Activated CD8-positive, alpha-beta memory T cell treated with anti-CD3 and anti-CD28 coated beads for 24 hours (primary cell): ENCODE results near the gene CCT8.
A peak's percentile ranks its signal among the peaks of the same experiment; 100 is the strongest.

ENCODE experiments used
- DNase-seq: peaks from one replicate; pipeline ENCODE4 v3.0.0-alpha.2; 2020

The CCT8 gene

DNA sequence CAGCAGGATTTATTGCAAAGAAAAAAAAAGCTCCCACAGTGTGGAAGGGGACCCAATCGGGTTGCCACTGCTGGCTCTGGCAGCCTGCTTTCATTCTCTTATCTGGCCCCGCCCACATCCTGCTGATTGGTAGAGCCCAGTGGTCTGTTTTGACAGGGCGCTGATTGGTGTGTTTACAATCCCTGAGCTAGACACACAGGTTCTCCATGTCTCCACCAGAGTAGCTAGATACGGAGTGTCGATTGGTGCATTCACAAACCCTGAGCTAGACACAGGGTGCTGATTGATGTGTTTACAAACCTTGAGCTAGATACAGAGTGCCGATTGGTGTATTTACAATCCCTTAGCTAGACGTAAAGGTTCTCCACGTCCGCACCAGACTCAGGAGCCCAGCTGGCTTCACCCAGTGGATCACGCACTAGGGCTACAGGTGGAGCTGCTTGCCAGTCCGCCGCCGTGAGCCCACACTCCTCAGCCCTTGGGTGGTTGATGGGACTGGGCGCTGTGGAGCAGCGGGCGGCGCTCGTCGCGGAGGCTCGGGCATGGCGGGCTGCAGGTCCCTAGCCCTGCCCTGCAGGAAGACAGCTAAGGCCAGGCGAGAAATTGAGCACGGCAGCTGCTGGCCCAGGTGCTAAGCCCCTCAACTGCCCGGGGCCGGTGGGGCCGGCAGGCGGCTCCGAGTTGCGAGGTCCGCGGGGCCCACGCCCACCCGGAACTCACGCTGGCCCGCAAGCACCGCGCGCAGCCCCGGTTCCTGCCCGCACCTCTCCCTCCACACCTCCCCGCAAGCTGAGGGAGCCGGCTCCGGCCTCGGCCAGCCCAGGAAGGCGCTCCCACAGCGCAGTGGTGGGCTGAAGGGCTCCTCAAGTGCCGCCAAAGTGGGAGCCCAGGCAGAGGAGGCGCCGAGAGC, 3.5 kb upstream of the CCT8 start:
- peak; percentile 82 for DNase-seq

DNA sequence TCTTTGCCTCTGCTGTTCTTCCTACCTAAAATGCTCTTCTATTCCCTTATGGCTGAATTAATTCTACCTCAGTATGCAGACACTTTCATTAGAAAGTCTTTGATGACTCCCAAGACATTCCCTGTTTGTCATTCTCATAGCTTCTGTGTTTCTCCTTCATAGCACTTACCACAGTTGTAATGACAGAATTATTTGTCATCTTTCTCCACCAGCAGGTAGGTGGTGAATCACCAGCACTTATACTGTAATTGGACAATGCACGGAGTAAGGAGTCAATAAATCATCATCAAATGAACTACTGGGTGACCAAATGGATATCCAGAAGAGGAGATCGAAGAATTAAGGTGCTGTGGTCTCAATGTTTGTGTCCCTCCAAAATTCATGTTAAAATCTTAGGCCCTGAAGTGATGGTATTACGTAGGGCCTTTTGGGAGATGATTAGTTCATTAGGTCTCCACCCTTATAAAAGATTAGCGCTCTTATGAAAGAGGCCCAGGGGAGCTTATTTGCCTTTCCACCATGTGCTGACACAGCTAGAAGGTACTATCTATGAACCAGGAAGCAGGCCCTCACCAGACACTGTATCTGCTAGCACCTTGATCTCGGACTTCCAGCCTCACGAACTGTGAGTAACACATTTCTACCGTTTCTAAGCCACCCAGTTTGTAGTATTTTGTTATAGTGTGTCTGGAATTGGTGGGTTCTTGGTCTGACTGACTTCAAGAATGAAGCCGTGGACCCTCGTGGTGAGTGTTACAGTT, 2.4 kb upstream of the CCT8 start:
- DNase-seq: no peak

DNA sequence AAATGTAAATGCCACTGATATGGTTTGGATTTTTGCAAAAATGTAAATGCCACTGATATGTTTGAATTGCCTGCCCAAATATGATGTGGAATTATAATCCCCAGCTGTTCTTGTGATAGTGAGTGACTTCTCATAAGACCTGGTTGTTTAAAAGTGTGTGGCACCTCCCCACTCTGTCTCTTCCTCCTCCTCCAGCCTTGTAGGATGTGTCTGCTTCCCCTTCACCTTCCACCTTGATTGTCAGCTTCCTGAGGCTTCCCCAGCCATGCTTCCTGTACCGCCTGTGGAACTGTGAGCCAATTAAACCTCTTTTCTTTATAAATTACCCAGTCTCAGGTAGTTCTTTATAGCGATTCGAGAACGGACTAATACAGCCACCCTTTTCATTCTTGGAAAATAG, 1.3 kb upstream of the CCT8 start:
- DNase-seq: no peak

DNA sequence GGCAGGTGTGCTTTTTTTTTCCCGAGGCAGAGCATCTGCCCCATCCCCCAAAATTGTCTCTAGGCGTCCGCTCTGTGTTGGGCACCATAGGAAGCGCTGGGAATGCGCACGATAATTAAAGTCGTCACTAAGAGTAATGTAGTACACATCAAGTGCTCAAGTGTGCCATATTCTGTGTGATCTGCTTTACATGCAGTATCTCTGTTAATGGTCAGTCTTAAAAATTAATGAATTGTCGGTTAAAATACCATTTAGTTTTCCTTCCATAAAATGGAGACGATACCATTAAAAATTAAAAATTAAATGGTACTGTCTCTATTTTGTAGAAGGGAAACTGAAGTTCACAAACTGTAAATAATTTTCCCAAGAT, 544 bp upstream of the CCT8 start:
- DNase-seq: no peak

DNA sequence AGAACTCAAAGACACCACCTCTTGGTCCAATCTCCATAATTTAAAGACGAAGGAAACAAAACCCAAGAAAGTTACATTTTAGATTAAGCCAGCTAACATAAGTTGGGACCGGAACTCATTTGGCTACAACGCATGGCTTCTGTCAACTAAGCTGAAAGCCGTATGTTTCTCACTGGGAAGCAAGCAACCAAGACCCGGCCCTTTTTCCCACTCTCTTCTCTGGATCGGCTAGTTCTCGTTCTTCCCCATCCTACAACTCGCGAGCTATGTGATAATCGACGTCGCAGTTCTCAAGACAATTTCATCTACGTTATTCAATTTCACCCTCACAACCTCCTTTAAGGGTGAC, 601 bp downstream of the CCT8 start:
- DNase-seq: no peak

DNA sequence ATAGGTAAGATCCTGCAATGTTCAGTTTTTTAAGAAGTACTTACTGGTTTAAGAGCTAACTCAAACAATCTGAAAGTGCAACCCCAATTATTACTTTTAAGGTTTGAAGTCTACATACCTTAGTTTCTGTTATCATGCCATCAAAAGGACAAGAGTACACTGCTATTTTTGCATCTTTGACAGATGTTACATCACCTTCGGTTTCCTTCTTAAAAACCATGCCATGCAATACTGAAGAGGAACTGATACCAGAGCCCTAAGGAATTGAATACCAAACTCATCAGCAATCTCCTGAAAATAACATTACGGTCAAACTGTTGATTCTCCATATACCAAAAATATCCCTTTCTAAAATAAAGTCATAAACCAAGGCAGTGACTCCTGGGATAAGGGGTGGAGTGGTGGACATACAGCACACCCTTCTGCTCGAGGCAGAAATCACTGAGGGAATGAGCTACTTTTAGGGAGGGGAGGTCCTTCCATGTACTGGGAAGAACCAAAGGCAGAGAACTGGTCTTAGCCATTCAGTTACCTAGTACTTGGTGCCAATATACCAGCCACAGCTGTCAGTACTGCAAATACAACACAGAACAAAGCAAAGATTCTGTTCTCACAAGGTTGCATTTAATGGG, 8.5 kb downstream of the CCT8 start:
- DNase-seq: no peak

DNA sequence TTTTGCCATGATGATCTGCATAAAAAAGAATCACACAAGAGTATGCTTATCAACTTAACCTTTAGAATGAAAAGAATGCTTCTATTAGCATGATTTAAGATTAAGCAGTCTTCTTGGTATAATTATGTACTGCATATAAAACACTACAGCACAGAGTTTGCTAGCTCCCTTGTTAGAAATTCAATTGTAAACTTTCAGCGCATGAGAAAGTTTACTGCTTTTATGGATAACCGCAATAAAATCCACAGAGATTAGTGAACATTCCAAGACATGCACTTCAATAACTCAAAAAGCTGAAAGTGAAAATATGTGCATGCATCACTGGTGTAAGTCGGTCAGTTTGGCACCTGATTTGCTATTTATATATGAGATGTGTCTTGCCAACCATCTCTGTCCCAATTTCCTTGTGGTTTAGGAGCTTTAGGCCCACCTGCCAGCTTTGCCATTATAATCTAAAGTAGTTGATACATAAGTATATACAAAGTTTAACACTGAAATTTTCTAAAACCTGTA, 16.9 kb downstream of the CCT8 start:
- no peak for DNase-seq

DNA sequence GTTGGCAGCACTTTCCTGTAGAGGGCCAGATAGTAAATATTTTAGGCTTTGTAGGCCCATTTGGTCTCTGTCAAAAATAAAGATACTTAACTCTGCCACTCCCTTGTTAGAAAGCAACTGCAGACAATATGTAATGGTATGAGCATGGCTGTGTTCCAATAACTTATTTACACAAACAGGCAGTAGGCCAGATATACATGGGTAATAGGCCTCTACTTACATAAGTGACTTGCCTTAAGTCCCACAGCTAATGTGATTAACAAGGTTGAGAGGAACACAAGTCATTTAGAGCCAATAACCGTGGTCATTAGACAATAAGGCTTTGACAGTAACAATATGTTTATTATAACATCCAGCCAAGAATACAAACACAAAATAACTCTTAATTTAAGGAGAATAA, 17.4 kb downstream of the CCT8 start:
- no peak for DNase-seq

DNA sequence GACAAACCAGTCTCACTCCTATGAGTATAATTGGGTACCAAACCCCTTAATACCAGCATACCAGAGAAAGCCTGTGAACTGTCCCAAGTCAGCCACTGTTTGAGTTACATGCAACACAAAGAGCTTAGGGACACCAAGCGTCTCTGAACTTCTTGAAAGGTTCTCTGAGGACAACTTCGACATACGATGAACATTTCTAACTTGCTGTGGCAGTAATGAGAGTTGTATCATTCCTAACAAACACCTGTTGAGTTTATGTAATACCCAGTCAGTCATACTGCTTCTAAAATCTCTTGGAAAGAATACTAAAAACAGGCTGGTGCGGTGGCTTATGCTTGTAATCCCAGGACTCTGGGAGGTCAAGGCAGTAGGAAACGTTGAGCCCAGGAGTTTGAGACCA, 18.4 kb downstream of the CCT8 start:
- no peak for DNase-seq

DNA sequence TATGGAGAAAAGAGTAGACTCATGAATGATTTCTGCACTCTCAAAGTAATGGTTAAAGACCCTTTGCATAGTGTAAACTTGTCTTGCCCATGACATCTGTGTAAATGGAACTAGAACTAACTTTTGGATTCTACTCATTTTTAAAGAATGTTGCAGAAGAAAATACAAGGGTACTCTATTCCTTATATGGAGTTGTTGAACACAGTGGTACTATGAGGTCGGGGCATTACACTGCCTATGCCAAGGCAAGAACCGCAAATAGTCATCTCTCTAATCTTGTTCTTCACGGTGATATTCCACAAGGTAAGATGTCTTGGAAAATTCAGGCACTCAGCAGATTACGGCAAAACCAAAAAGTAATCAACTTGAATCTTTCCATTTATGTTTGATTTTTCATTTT, 19.8 kb downstream of the CCT8 start:
- DNase-seq: no peak

DNA sequence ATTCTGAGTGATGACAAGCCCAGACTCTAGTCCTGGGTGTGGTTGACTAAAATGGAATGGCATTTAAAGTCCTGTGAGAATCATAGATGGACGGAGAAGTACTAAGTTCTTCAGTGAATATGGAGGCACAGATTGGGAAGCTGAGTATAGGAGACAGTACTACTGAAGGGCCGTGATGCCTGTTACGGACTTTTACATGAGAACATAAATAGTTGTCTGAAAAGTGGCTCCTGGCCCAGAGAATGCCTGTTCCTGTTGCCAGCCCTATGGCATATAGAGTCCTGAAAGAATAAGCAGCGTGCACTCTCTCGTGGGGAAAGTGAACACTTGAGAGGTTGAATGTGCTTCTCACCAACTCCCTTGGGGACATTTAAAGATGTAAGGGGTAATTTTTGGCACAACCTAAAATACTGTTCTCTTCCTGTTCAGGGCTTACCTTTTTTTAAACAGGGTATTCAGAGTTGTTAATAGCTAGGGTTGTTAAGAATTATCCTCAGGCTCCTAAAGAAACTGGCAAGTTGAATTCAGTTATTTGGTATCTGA, 20.4 kb downstream of the CCT8 start:
- DNase-seq: no peak

DNA sequence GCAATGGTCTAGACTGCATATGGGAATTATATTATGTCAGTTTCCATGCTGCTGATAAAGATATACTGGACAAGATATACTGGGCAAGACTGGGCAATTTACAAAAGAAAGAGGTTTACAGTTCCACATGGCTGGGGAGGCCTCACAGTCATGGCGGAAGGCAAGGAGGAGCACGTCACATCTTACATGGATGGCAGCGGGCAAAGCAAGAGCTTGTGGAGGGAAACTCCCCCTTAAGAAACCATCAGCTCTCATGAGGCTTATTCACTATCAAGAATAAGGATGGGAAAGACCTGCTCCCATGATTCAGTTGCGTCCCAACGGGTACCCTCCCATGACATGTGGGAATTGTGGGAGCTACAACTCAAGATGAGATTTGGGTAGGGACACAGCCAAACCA, 21.2 kb downstream of the CCT8 start:
- DNase-seq: no peak

DNA sequence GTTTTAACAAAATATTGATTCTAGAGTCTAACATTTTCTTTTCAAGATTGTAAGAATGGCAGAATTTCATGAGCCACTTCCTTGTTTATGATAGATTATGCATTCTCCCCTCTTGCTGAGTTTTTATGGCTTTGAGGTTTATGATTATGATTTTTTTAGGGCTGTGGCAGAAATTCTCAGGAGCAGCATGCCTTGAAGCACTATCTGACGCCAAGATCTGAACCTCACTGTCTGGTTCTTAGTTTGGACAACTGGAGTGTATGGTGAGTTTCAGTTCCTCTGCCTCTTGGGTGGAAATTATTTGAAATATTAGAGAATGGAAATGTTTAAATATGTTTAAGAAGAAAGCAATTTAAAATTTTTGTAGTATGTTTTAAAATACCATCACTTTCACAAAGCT, 38.8 kb downstream of the CCT8 start:
- no peak for DNase-seq

DNA sequence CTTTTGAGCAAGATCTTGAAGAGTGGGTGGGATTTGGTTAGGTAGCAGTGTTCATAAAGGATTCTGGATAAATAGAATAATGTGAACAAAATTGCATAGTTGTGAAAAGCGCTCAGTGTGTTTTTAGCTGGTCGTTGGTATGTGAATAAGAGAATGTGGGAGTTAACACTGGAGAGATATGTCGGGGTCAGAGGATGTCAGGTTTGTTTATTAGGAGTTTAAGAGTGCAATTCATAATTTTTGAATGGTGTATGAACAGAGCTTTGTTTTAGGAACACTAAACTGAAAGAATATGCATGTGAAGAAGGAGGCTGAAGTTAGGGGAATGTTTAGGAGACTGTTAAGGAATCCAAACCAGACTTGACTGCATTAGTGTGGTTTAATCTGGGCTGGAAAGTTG, 39.6 kb downstream of the CCT8 start:
- no peak for DNase-seq

DNA sequence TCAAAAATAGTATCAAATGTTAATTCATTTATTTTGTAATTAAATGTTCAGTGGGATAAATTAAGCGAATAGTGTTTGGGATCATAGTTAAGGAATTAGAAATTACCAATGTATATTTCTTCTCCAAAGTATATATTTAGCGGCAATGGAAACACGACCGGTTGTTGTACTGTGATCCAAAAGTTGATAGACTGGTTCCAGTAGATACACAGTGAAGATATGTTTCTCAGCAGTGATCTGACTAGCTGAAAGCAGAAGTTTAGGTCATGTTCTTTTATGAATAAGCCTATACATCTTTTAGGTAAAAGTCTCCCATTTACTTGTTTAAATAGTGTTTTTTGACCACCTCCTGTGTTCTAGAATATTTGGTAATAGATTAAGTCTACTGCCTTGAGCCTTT, 40.1 kb downstream of the CCT8 start:
- DNase-seq: no peak

DNA sequence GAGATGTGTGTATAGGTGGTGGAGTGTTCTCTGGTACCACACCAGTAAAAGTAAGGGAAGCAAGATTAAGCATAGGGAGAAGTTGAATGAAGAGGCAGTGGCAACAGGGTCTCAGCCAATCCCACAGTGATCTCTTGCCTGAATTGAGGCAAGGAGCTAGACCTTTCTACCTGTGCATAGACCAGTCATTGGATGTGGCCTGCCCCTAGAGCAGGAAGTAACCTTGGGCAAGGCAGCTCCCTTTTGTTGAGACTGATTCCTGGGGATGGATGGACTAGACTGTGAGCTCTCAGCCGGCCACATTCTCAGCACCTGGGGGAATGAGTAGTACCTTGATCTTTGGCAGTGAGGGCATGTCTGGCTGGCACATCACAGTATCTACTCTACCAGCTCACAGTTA, 42.5 kb downstream of the CCT8 start:
- DNase-seq: no peak

DNA sequence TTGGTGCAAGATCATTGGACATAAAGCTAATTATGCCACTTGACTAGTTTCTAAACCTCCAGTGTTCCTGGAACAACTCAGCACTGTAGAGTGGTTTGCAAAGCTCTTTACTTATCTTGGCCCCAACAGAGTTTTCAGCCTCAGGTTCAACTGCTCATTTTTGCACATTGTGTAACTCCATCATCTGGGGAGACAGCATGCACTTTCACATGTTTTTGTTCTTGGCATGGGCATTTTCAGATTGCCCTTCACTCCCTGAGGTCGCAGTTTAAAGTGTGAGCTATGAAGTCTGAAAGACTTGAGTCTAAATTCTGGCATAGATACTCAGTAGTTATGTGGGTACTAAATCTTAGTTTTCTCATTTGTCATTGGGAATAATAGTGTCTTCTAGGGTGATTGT, 43.9 kb downstream of the CCT8 start:
- DNase-seq: no peak

DNA sequence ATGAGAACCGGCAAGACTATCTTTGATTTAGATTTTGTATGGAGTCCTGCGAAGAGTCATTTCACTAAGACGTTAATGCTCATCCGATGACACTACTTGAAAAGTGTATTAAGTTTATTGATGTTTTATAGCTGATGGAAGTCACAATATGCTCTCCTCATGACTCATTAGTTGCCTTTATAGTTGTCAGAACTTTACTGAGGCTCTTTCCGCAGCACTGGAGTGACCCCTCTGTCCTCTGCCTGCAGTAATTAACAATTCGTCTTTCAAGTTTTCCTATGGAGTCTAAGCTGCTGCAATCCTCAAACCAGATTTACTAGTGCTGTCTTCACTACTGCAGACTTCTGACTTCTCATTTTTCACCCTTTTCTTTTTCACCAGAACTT, 48.1 kb downstream of the CCT8 start:
- no peak for DNase-seq

DNA sequence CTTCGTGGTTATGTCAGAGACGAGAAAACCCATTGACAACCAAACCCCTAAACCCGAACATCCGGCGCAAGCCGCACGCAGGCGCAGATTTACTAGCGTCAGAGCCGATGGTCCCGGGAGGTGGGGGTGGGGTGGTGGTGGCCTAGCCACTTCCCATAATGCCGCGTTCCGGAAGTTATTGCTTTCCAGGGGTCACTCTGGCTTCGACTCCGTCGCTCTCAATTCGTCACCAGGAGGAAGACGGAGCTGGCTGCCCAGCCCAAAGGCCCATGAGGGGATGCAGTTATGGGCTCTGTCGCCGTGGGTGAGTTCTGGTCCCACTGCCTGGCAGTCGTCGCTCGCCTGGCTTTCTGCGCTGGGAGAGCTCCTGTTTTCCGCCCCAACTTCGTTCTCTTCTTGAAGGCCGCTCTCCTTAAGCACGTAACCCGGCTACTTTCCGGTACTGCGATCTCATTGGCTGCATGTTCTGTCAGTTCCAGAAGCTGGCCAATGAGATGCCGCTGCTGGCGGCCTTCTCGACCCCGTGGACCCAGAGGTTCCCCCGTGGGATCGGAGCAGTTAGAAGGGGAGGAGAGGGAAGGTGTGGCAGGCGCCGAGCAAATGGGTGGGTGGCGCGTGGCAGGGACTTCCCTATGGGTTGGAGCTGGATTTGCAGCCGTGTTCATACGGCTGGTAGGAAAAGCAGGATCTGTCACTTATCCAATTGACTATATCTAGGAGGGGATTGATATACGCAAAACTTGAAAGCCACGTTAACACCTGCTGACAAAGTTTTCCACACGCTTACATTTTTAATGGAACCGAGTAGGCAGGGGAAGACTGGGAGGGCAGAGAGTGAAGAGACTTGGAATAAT, 48.7 kb downstream of the CCT8 start, which contains the start of gene USP16:
Gene USP16 (plus strand): TSS at position 195 of the 854 bp plus-strand sequence. CDS start 3,246 bp downstream, outside the sequence.
- peak; percentile 99 for DNase-seq

DNA sequence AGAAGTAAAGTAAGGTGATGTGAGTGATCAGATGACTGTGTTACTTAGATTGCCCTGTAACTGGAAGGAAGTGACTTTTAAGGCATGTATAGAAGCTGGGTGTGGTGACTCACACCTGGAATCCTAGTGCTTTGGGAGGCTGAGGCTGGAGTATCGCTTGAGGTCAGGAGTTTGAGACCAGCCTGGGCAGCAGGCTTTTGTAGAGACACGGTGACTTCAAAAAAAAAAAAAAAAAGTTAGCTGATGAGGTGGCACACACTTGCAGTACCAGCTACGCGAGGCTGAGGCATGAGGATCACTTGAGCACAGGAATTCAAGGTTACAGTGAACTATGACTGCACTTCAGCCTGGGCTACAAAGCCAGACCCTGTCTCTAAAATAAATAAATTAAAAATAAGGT, 51.3 kb downstream of the CCT8 start:
- DNase-seq: no peak

DNA sequence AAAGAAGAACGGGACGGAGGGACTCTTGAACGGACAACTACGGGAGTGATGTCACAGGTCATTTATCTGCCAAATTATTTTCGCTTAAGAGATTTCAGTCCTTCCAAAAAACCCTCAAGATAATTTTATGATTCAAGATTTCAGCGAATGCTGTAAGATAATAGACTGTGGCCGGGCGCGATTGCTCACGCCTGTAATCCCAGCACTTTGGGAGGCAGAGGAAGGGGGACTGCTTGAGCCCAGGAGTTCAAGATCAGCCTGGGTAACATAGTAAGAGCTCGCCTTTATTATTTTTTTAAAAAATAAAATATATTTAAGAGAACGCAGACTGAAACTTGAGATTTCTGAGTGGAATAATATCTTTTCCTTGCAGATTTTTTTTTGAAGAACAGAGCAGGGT, 54.9 kb downstream of the CCT8 start:
- DNase-seq: no peak

DNA sequence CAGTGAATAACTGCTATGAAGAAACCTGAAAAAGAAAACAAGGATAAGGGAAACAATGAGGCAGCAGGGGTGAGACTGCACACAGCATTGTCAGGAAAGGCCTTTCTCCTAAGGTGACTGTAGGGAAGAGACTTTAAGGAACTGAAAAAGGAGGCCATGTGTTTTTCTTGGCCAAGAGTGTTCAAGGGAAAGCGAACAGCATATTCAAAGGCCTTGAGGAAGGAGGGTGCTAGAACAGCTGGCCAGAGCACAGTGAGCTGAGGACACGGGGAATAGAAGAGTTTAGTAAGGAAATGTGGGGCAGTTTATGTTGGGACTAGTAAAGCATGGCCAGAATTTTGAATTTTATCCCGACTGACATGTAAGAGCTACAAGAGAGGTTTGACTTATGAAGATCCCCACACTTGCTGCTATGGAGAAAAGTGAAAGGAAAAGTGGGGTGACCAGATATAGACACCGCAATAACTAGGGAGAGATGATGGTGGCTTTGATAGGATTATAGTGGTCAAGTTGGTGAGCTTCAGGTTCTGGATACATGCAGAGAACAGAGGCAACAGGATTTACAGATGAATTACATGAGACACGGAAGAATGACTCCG, 55.7 kb downstream of the CCT8 start:
- no peak for DNase-seq
